ENCODE measurements around the gene ALOXE3. TPM values are rescaled to one million over a fixed set of nuclear protein-coding genes. Genes with fewer than 3 reads are reported as not detected.

The ALOXE3 gene
- total RNA-seq, 2 experiments from 2014 or later: 0.81 to 0.91 TPM

- Mint-ChIP-seq H3K4me1 (ENCODE audit: low read depth) (peaks cover 4% of the 10 kb centered on the region), H3K27me3 (no peaks in the 10 kb centered on the region), H3K4me3 (no peak overlapping the region), H3K9me3 (no peaks in the 10 kb centered on the region), H3K36me3 (ENCODE audit: low read depth) (peaks cover under 1% of the 10 kb centered on the region), H3K27ac (no peak overlapping the region)
- DNase-seq (no peak), ATAC-seq (ENCODE audit: poor library complexity) (no peak)
- CTCF ChIA-PET: no interaction called here
- POLR2A ChIA-PET: interaction anchor here (1.3 kb wide), 1 partner anchor 24 kb away, joined by 3 read pairs; no protein-coding TSS in a partner anchor
- Histone ChIP-seq H3K27me3 (ENCODE audit: control insufficient read depth in 1 of 2, insufficient read depth in 2 of 2, low read length in 2 of 2) (no peaks in the 10 kb centered on the region), H3K9me3 (ENCODE audit: control insufficient read depth in 1 of 2, insufficient read depth in 1 of 2, low read length in 2 of 2) (no peaks in the 10 kb centered on the region), H3K4me3 (ENCODE audit: low read length) (no peak overlapping the region), H3K36me3 (ENCODE audit: insufficient read depth, low read length) (no peaks in the 10 kb centered on the region), H3K27ac (ENCODE audit: low read depth in 1 of 2, low read length in 2 of 2) (no peak overlapping the region), H3K4me1 (ENCODE audit: insufficient read depth, low read length) (peaks cover 3% of the 10 kb centered on the region)
- no peak for TF ChIP-seq CTCF (IDR thresholded peaks at IDR 0.05)
- intact Hi-C loops (cut with DNase I, micrococcal nuclease): no loop called here
Measured at GRCh38 chr17:8131844-8132441, 13.6 kb upstream of the ALOXE3 start.

GRCh38 chr17:8128125-8128784 lies 9.9 kb upstream of the ALOXE3 start:
- no peak for TF ChIP-seq CTCF (IDR thresholded peaks at IDR 0.05)
- H3K9me3 ChIP-seq (ENCODE audit: control insufficient read depth in 1 of 2, insufficient read depth in 1 of 2, low read length in 2 of 2): peaks cover 0 to 6% of the 10 kb centered on the region in 2 experiments
- no peak for DNase-seq
- peaks cover 39% of the 10 kb centered on the region for H3K4me1 Mint-ChIP-seq (ENCODE audit: low read depth)
- peaks cover 11 to 13% of the 10 kb centered on the region in 2 experiments for H3K27me3 ChIP-seq (ENCODE audit: control insufficient read depth in 1 of 2, insufficient read depth in 2 of 2, low read length in 2 of 2)
- H3K4me3 Mint-ChIP-seq: peak overlapping the region; percentile 66
- H3K36me3 ChIP-seq (ENCODE audit: insufficient read depth, low read length): no peaks in the 10 kb centered on the region
- intact Hi-C loops (cut with DNase I, micrococcal nuclease): no loop called here
- CTCF ChIA-PET: interaction anchor here (2.4 to 2.8 kb wide), 2 partner anchors 10 kb away, joined by 10 to 14 read pairs; no protein-coding TSS in a partner anchor
- peaks cover 39% of the 10 kb centered on the region for H3K4me1 ChIP-seq (ENCODE audit: insufficient read depth, low read length)
- H3K27ac Mint-ChIP-seq: no peak overlapping the region
- H3K9me3 Mint-ChIP-seq: no peaks in the 10 kb centered on the region
- ATAC-seq (ENCODE audit: poor library complexity): no peak
- peaks cover 28% of the 10 kb centered on the region for H3K27me3 Mint-ChIP-seq
- H3K27ac ChIP-seq (ENCODE audit: low read depth in 1 of 2, low read length in 2 of 2): no peak overlapping the region
- POLR2A ChIA-PET: interaction anchor here (1.0 to 3.5 kb wide), 2 partner anchors 9 to 11 kb away, joined by 5 to 20 read pairs; no protein-coding TSS in a partner anchor
- H3K4me3 ChIP-seq (ENCODE audit: low read length): no peak overlapping the region
- peaks cover 29% of the 10 kb centered on the region for H3K36me3 Mint-ChIP-seq (ENCODE audit: low read depth)

GRCh38 chr17:8126491-8127066 lies 8.3 kb upstream of the ALOXE3 start:
- Mint-ChIP-seq H3K36me3 (ENCODE audit: low read depth) (peaks cover 33% of the 10 kb centered on the region), H3K27me3 (peaks cover 32% of the 10 kb centered on the region), H3K27ac (peak overlapping the region; percentile 83), H3K4me1 (ENCODE audit: low read depth) (peaks cover 48% of the 10 kb centered on the region), H3K4me3 (peak overlapping the region; percentile 92), H3K9me3 (no peaks in the 10 kb centered on the region)
- peaks cover 55% of the 10 kb centered on the region for H3K4me1 ChIP-seq (ENCODE audit: insufficient read depth, low read length)
- POLR2A ChIA-PET: interaction anchor here (0.9 to 9.8 kb wide), 11 partner anchors 8 to 162 kb away, joined by 3 to 161 read pairs (median 5); partner anchors contain the start of genes BORCS6, CTC1 and RANGRF
- intact Hi-C loops (cut with DNase I, micrococcal nuclease): loop anchor here in 1 of 2 experiments (1.0 kb wide), 1 partner anchor 12 kb away; no protein-coding TSS in a partner anchor
- CTCF ChIA-PET: interaction anchor here (0.9 to 2.4 kb wide), 3 partner anchors 8 to 60 kb away, joined by 3 to 14 read pairs (median 3); no protein-coding TSS in a partner anchor
- no peak for TF ChIP-seq CTCF (IDR thresholded peaks at IDR 0.05)
- H3K4me3 ChIP-seq (ENCODE audit: low read length): peak overlapping the region; percentile 69
- peaks cover 0 to 9% of the 10 kb centered on the region in 2 experiments for H3K9me3 ChIP-seq (ENCODE audit: control insufficient read depth in 1 of 2, insufficient read depth in 1 of 2, low read length in 2 of 2)
- H3K36me3 ChIP-seq (ENCODE audit: insufficient read depth, low read length): no peaks in the 10 kb centered on the region
- no peak overlapping the region for H3K27ac ChIP-seq (ENCODE audit: low read depth in 1 of 2, low read length in 2 of 2)
- ATAC-seq (ENCODE audit: poor library complexity) (peak; percentile 36), DNase-seq (peak in 5 of 14 experiments; percentile 27 to 75 (median 62))
- H3K27me3 ChIP-seq (ENCODE audit: control insufficient read depth in 1 of 2, insufficient read depth in 2 of 2, low read length in 2 of 2): peaks cover 21 to 24% of the 10 kb centered on the region in 2 experiments
